ENCODE measurements around the gene EIF2S3. TPM values are rescaled to one million over a fixed set of nuclear protein-coding genes. Genes with fewer than 3 reads are reported as not detected.

Gene EIF2S3
- polyA plus RNA-seq (2012; ENCODE audit: missing spikeins): 289 TPM

DNA sequence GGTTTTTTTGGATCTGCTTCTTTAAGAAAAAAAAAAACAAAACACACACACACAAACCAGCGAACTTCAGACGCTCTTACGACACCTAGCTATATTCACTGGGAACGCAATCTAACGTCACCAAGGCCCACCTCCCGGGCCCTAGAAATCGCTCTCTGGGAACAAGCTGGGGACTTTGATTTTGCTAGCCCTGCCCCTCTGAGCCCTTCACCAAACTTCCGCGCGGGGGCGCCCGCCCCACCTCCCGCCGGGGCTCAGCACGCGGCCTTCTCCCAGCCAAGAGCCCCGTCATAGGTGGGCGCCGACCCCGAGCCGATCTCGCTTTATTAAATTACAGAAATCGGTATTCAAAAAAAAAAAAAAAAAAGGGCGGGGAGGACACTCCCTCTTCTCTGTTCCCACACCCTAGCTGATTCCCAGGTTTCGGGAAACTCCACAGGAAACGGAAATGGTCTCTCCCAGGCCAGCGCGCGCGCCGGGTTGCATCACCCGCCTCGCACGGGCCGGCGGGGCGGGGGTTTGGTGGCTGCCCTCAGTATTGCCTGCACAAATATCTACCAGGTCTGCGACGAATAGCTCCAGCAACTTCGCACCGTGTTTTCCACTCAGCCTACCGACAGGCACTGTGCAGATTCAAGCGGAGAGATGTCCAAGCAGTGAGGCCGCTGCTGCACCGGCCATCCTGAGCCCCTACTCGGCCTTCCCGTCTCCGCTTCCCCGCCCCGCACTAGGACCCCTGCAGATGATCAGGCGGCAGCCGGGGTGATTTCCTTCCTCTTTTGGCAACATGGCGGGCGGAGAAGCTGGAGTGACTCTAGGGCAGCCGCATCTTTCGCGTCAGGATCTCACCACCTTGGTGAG, at the start of gene EIF2S3:
Gene EIF2S3, plus strand, starts transcription at position 775 of the 861 bp plus-strand sequence. Its CDS starts 13 bp downstream, at position 788.
- peak; percentile 99 for FAIRE-seq

DNA sequence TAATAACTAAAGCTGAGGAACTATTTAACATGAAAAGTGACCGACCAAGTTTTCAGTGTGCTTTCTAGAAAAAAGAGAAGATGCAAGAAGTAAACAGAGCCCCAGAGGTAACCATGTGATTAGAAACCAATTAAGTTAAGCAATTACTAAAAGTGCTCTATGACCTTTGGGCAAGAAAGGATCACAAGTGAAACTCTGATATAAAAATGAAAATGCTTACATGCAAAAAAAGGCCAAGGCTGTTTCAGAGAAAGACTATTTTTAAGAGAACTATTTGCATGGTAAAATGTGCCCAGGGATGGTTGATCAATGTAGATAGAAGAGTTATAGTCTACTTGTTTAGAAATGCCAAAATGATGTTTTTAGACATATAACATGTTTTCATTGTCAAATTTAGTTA, 49.7 kb upstream of the EIF2S3 start:
- FAIRE-seq (no peak), DNase-seq (ENCODE audit: insufficient read length) (no peak)
- TF ChIP-seq POLR2AphosphoS5 (IDR thresholded peaks at IDR 0.05; ENCODE audit: low read depth, low read length) (no peak), POLR2A (IDR thresholded peaks at IDR 0.05; ENCODE audit: low read depth, low read length) (no peak), TAF1 (IDR thresholded peaks at IDR 0.05; ENCODE audit: borderline replicate concordance, low read depth, low read length) (no peak)

More for the DNA sequence above, at the start of gene EIF2S3:
- peak; percentile 65 for DNase-seq (ENCODE audit: insufficient read length)
- TF ChIP-seq POLR2AphosphoS5 (IDR thresholded peaks at IDR 0.05; ENCODE audit: low read depth, low read length): peak; percentile 96
- TF ChIP-seq POLR2A (IDR thresholded peaks at IDR 0.05; ENCODE audit: low read depth, low read length): peak; percentile 95
- peak; percentile 88; the same call in 1 of the 2 replicates for TF ChIP-seq TAF1 (IDR thresholded peaks at IDR 0.05; ENCODE audit: borderline replicate concordance, low read depth, low read length)

DNA sequence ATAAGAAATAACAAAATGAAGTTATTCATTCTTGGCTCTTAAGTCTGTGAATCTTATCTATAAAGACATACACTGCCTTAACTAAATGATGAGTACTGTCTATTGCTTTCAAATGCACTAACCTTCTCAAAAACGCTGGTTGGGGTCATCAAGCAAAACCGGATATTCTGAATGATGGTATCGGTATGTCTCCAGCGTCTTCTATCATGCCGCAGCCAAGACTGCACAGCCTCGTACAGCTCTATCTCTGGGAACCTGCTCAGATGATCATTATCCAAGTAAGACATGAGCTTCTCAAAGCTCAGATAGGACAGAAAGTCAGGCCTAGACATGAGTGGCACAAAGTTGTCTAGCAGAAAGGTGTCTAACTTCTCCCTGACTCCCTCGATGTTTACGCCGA, 48.9 kb upstream of the EIF2S3 start:
- FAIRE-seq: no peak
- DNase-seq (ENCODE audit: insufficient read length): no peak
- TF ChIP-seq POLR2A (IDR thresholded peaks at IDR 0.05; ENCODE audit: low read depth, low read length) (no peak), POLR2AphosphoS5 (IDR thresholded peaks at IDR 0.05; ENCODE audit: low read depth, low read length) (no peak), TAF1 (IDR thresholded peaks at IDR 0.05; ENCODE audit: borderline replicate concordance, low read depth, low read length) (no peak)

DNA sequence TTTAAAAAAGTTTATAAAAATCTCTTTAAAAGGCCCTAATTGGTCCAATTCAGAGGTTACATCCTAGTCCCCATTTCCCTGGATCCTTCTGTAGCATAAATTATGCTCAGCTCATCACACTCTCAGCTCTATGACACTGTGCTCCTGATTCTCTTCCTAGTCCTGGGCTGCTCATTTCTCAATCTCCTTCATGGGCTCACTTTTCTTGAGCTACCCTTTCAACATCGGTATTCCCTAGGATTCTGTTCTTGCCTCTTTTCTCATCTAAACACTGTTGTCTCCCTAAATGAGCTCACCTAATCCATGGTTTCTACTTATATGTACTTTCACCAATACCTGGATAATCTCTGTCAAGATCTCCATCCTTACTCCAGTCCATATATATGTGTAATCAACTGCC, 42.5 kb upstream of the EIF2S3 start:
- no peak for FAIRE-seq
- TF ChIP-seq POLR2AphosphoS5 (IDR thresholded peaks at IDR 0.05; ENCODE audit: low read depth, low read length) (no peak), TAF1 (IDR thresholded peaks at IDR 0.05; ENCODE audit: borderline replicate concordance, low read depth, low read length) (no peak), POLR2A (IDR thresholded peaks at IDR 0.05; ENCODE audit: low read depth, low read length) (no peak)
- no peak for DNase-seq (ENCODE audit: insufficient read length)

DNA sequence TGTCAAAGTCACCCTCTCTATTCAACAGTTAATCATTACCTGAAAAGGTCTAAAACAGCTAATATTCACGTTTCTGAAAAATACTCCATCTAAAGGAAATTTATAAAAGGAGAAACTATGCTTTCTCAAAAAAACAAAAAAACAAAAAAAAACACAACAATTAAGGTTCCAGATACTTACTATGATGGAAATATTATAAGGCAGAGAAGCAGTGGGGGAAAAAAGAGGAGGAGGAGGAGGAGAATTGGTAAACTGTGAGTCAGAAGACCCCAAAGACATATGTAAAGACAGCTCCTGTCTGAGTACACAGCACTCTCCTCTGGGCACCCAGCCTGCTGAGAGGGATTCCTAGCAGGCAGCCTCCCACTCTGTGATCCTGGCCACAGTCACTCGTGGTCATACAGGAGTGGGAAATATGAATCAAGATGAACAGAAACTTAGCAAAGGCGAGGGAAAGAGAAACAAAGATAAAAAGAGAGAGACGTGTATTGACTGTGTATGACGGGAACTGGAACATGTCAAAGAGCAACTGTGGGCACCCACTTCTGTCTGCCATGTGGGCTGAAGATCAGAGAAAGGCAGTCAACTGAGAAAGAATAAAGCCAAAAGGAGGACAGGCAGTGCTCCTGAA, 40.3 kb upstream of the EIF2S3 start:
- peak; percentile 76 for FAIRE-seq
- DNase-seq (ENCODE audit: insufficient read length): no peak
- TF ChIP-seq POLR2A (IDR thresholded peaks at IDR 0.05; ENCODE audit: low read depth, low read length) (no peak), POLR2AphosphoS5 (IDR thresholded peaks at IDR 0.05; ENCODE audit: low read depth, low read length) (no peak), TAF1 (IDR thresholded peaks at IDR 0.05; ENCODE audit: borderline replicate concordance, low read depth, low read length) (no peak)

DNA sequence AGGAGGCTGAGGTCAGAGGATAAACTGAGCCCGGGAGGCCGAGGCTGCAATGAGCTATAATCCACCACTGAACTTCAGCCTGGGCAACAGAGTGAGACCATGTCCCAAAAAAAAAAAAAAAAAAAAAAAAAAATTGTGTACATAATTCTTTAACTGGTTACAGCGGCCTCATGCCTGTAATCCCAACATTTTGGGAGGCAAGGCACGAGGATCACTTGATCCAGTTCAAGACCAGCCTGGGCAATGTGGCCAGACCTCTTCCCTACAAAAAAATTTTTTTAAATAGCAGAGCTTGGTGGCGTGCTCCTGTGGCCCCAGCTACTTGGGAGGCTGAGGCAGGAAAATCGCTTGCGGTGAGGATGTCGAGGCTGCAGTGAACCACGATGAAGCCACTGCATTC, 37.1 kb upstream of the EIF2S3 start:
- DNase-seq (ENCODE audit: insufficient read length) (no peak), FAIRE-seq (no peak)
- TF ChIP-seq POLR2A (IDR thresholded peaks at IDR 0.05; ENCODE audit: low read depth, low read length): no peak
- TF ChIP-seq TAF1 (IDR thresholded peaks at IDR 0.05; ENCODE audit: borderline replicate concordance, low read depth, low read length): no peak
- no peak for TF ChIP-seq POLR2AphosphoS5 (IDR thresholded peaks at IDR 0.05; ENCODE audit: low read depth, low read length)

DNA sequence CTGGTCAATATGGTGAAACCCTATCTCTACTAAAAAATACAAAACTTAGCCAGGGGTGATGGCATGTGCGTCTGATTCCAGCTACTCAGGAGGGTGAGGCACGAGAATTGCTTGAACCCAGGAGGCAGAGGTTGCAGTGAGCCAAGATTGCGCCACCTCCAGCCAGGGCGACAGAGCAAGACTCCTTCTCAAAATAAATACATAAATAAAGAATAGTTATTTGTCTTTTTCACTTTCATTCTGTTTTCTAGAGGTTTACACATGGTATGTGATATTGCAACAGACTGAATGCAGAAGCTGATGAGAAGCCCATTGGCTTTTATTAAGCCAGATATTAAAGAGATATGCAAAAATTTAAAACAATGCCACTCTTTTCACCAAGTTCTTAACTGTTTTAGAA, 35.9 kb upstream of the EIF2S3 start:
- DNase-seq (ENCODE audit: insufficient read length) (no peak), FAIRE-seq (no peak)
- TF ChIP-seq TAF1 (IDR thresholded peaks at IDR 0.05; ENCODE audit: borderline replicate concordance, low read depth, low read length): no peak
- TF ChIP-seq POLR2A (IDR thresholded peaks at IDR 0.05; ENCODE audit: low read depth, low read length): no peak
- TF ChIP-seq POLR2AphosphoS5 (IDR thresholded peaks at IDR 0.05; ENCODE audit: low read depth, low read length): no peak

DNA sequence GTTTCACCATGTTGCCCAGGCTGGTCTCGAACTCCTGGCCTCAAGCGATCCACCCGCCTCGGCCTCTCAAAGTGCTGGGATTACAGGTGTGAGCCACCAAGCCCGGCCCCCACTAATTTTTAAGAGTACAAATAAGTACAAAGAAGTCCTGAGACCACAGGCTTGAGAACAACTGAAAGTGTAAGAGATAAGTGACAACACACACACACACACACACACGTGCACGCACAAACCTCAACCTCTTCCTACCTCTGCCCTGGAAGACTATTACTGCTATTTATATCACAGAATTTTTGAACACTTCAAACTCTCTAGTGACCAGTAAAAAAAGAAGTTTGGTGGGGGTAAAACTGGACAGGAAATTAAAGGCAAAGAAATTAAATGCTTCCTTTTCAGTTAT, 35.3 kb upstream of the EIF2S3 start:
- TF ChIP-seq POLR2AphosphoS5 (IDR thresholded peaks at IDR 0.05; ENCODE audit: low read depth, low read length): no peak
- TF ChIP-seq TAF1 (IDR thresholded peaks at IDR 0.05; ENCODE audit: borderline replicate concordance, low read depth, low read length): no peak
- TF ChIP-seq POLR2A (IDR thresholded peaks at IDR 0.05; ENCODE audit: low read depth, low read length): no peak
- FAIRE-seq (peak; percentile 17), DNase-seq (ENCODE audit: insufficient read length) (no peak)

DNA sequence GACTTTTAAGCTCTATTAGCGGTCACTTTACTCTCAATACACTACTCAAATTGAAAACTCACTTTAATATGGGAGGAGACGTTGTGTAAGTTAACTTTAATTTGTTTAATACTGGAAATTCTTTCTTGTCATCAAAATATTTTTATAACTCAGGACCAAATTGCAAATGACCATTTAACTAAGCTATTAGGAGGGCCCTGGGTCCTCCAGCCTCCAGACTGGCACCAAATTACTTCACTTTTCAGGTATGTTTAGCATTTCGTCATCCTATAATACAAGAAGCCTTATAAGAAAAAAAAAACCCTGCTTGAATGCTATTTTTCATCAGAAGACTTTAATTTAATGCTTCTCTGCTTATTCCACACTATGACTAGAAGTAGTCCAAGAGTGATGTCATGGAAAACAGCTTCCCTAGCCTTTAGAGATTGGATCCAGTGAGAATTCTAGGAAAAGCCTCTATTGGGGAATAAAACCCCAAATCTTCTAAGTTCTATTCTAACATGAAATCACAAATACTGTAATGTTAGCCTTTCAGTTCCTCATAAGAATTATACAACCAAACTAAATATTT, 34.4 kb upstream of the EIF2S3 start:
- TF ChIP-seq TAF1 (IDR thresholded peaks at IDR 0.05; ENCODE audit: borderline replicate concordance, low read depth, low read length) (no peak), POLR2A (IDR thresholded peaks at IDR 0.05; ENCODE audit: low read depth, low read length) (no peak), POLR2AphosphoS5 (IDR thresholded peaks at IDR 0.05; ENCODE audit: low read depth, low read length) (no peak)
- no peak for DNase-seq (ENCODE audit: insufficient read length)
- FAIRE-seq: no peak

DNA sequence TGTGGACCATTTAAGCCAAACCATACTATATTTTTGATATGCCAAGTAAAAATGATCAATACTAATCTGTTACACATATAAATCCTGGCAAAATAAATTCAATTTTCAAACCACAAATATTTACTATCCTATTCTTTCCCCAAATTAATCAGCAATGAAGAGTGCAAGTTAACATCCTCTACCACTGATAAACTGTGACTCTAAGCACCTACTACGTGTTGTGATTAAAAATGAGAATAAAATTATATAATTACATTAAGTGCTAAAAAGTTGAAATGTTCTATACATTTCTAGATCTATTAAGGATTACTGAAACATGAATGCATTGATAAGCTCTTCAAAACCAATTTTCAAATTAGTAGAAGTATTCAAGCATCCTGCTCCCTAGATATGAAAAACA, 31.2 kb upstream of the EIF2S3 start:
- FAIRE-seq (no peak), DNase-seq (ENCODE audit: insufficient read length) (no peak)
- no peak for TF ChIP-seq POLR2AphosphoS5 (IDR thresholded peaks at IDR 0.05; ENCODE audit: low read depth, low read length)
- no peak for TF ChIP-seq TAF1 (IDR thresholded peaks at IDR 0.05; ENCODE audit: borderline replicate concordance, low read depth, low read length)
- no peak for TF ChIP-seq POLR2A (IDR thresholded peaks at IDR 0.05; ENCODE audit: low read depth, low read length)

DNA sequence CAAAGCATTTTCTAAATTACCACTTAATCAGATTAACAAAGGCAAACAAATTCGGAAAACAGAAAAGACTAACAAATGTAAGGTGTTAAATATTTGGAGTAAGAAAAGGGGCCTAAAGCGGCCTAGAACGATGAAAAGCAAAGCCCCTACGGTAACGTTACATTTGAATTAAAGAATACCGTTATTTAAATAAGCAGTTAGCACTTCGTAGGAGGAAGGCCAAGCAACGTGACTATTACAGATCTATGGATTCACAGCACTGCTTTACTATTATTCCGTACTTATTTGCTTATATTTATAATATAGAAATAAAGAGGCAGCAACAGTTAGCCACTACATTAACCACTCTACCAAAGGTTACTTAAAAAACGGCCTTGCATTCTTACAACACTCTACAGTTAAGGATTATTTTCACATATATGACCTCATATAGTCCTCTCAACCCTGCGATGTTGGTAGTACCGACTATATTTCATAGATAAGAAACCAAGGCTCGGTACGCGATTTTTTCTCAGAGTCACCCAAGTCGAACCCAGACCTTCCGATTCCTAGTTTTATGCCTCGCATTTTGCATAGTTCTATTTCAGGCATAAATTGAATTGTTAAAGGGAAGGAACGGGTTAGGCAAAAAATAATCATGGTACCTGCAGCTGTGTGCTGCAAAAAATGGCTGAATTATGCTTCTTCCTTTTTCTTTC, 30.6 kb upstream of the EIF2S3 start:
- FAIRE-seq (peak; percentile 42), DNase-seq (ENCODE audit: insufficient read length) (no peak)
- TF ChIP-seq POLR2AphosphoS5 (IDR thresholded peaks at IDR 0.05; ENCODE audit: low read depth, low read length) (no peak), POLR2A (IDR thresholded peaks at IDR 0.05; ENCODE audit: low read depth, low read length) (no peak), TAF1 (IDR thresholded peaks at IDR 0.05; ENCODE audit: borderline replicate concordance, low read depth, low read length) (no peak)

All from GM12892 (cell line).